ENCODE data around the gene TREML2.

Gene TREML2

GRCh38 chr6:41201764-41202173 lies 820 bp upstream of the TREML2 start:
- Histone ChIP-seq H2AFZ (ENCODE audit: low read length) (0 out of 2 replicates have a peak overlapping the region, but pooled peaks have one; percentile 64), H3K27me3 (replicated peaks; ENCODE audit: insufficient read depth, low read length) (no peaks in the 10 kb centered on the region), H3K36me3 (replicated peaks; ENCODE audit: insufficient read depth, low read length) (no peaks in the 10 kb centered on the region), H3K9me2 (replicated peaks; ENCODE audit: insufficient read depth, low read length) (no peaks in the 10 kb centered on the region), H3K79me2 (ENCODE audit: low read length) (no peaks in the 10 kb centered on the region), H4K20me1 (ENCODE audit: insufficient read depth, low read length) (no peaks in the 10 kb centered on the region), H3K9me3 (replicated peaks; ENCODE audit: insufficient read depth, low read length) (no peaks in the 10 kb centered on the region), H3K27ac (ENCODE audit: low read length) (peak overlapping the region; percentile 91; the same call in 1 of the 2 replicates), H3K4me3 (ENCODE audit: low read length) (no peak overlapping the region), H3K9ac (ENCODE audit: low read length) (no peak overlapping the region; the same call in 1 of the 2 replicates), H3F3A (ENCODE audit: insufficient read depth, low read length) (peaks cover 25% of the 10 kb centered on the region), H3K4me1 (ENCODE audit: low read length) (peaks cover 32% of the 10 kb centered on the region), H3K4me2 (ENCODE audit: low read depth, low read length) (peak overlapping the region; percentile 73; the same call in 1 of the 2 replicates)
- DNase-seq = no peak
- TF ChIP-seq EZH2phosphoT487 (IDR thresholded peaks at IDR 0.05; ENCODE audit: low read length) (no peak), CTCF (IDR thresholded peaks at IDR 0.05; ENCODE audit: low read length) (no peak), EZH2 (optimal IDR thresholded peaks at IDR 0.05; ENCODE audit: low read depth, low read length) (no peak)

- TF ChIP-seq EZH2phosphoT487 (IDR thresholded peaks at IDR 0.05; ENCODE audit: low read length) = no peak
- no peak for TF ChIP-seq EZH2 (optimal IDR thresholded peaks at IDR 0.05; ENCODE audit: low read depth, low read length)
- TF ChIP-seq CTCF (IDR thresholded peaks at IDR 0.05; ENCODE audit: low read length) = no peak
- Histone ChIP-seq H3K27ac (ENCODE audit: low read length) (peak overlapping the region; percentile 91), H4K20me1 (ENCODE audit: insufficient read depth, low read length) (no peaks in the 10 kb centered on the region), H3K27me3 (replicated peaks; ENCODE audit: insufficient read depth, low read length) (no peaks in the 10 kb centered on the region), H3F3A (ENCODE audit: insufficient read depth, low read length) (peaks cover 25% of the 10 kb centered on the region), H2AFZ (ENCODE audit: low read length) (peak overlapping the region; percentile 64), H3K4me3 (ENCODE audit: low read length) (peak overlapping the region; percentile 57), H3K36me3 (replicated peaks; ENCODE audit: insufficient read depth, low read length) (no peaks in the 10 kb centered on the region), H3K4me2 (ENCODE audit: low read depth, low read length) (peak overlapping the region; percentile 73), H3K79me2 (ENCODE audit: low read length) (no peaks in the 10 kb centered on the region), H3K9me2 (replicated peaks; ENCODE audit: insufficient read depth, low read length) (no peaks in the 10 kb centered on the region), H3K9ac (ENCODE audit: low read length) (peak overlapping the region; percentile 61), H3K4me1 (ENCODE audit: low read length) (peaks cover 32% of the 10 kb centered on the region), H3K9me3 (replicated peaks; ENCODE audit: insufficient read depth, low read length) (no peaks in the 10 kb centered on the region)
- DNase-seq = peak; percentile 62
Observed at GRCh38 chr6:41200296-41200900, 551 bp downstream of the TREML2 start.

- H3K9me3 ChIP-seq (replicated peaks; ENCODE audit: insufficient read depth, low read length) = no peaks in the 10 kb centered on the region
- H2AFZ ChIP-seq (ENCODE audit: low read length) = peak overlapping the region; percentile 64
- peaks cover 25% of the 10 kb centered on the region for H3F3A ChIP-seq (ENCODE audit: insufficient read depth, low read length)
- H3K36me3 ChIP-seq (replicated peaks; ENCODE audit: insufficient read depth, low read length) = no peaks in the 10 kb centered on the region
- peaks cover 32% of the 10 kb centered on the region for H3K4me1 ChIP-seq (ENCODE audit: low read length)
- no peaks in the 10 kb centered on the region for H3K9me2 ChIP-seq (replicated peaks; ENCODE audit: insufficient read depth, low read length)
- H3K9ac ChIP-seq (ENCODE audit: low read length) = peak overlapping the region; percentile 61
- H3K4me3 ChIP-seq (ENCODE audit: low read length) = peak overlapping the region; percentile 57
- peak; percentile 53 for DNase-seq
- no peaks in the 10 kb centered on the region for H4K20me1 ChIP-seq (ENCODE audit: insufficient read depth, low read length)
- H3K79me2 ChIP-seq (ENCODE audit: low read length) = no peaks in the 10 kb centered on the region
- H3K27me3 ChIP-seq (replicated peaks; ENCODE audit: insufficient read depth, low read length) = no peaks in the 10 kb centered on the region
- H3K27ac ChIP-seq (ENCODE audit: low read length) = peak overlapping the region; percentile 91
- TF ChIP-seq EZH2phosphoT487 (IDR thresholded peaks at IDR 0.05; ENCODE audit: low read length) (no peak), EZH2 (optimal IDR thresholded peaks at IDR 0.05; ENCODE audit: low read depth, low read length) (no peak), CTCF (IDR thresholded peaks at IDR 0.05; ENCODE audit: low read length) (no peak)
- H3K4me2 ChIP-seq (ENCODE audit: low read depth, low read length) = peak overlapping the region; percentile 73
Observed at GRCh38 chr6:41199552-41200246, 1.2 kb downstream of the TREML2 start.

All from MM.1S (cell line).